ENCODE measurements around the gene SAPCD2.

The SAPCD2 gene

GRCh38 chr9:137054932-137055384, 15.4 kb downstream of the SAPCD2 start:
- TF ChIP-seq CTCF (IDR thresholded peaks at IDR 0.05; ENCODE audit: poor library complexity, severe bottlenecking), result no peak
- DNase-seq (ENCODE audit: low spot score) (no peak), ATAC-seq (ENCODE audit: low read depth) (no peak)
- Histone ChIP-seq H3K36me3 (ENCODE audit: low read depth) (no peaks in the 10 kb centered on the region), H3K27me3 (ENCODE audit: insufficient read depth, poor library complexity, severe bottlenecking) (no peaks in the 10 kb centered on the region), H3K4me1 (ENCODE audit: insufficient read depth, poor library complexity, severe bottlenecking) (peaks cover 7% of the 10 kb centered on the region), H3K9me3 (ENCODE audit: severe bottlenecking) (no peaks in the 10 kb centered on the region), H3K27ac (ENCODE audit: poor library complexity, severe bottlenecking) (no peak overlapping the region), H3K4me3 (ENCODE audit: severe bottlenecking) (no peak overlapping the region)

GRCh38 chr9:137053944-137054931, 16.1 kb downstream of the SAPCD2 start, which contains the start of gene ENTPD2:
Gene ENTPD2 (minus strand): TSS chr9:137054061. CDS start chr9:137053997, 64 bp downstream.
- no peaks in the 10 kb centered on the region for H3K36me3 ChIP-seq (ENCODE audit: low read depth)
- H3K27me3 ChIP-seq (ENCODE audit: insufficient read depth, poor library complexity, severe bottlenecking), result no peaks in the 10 kb centered on the region
- peaks cover 7% of the 10 kb centered on the region for H3K4me1 ChIP-seq (ENCODE audit: insufficient read depth, poor library complexity, severe bottlenecking)
- H3K9me3 ChIP-seq (ENCODE audit: severe bottlenecking), result no peaks in the 10 kb centered on the region
- no peak within 1 kb of the TSS for H3K27ac ChIP-seq (ENCODE audit: poor library complexity, severe bottlenecking)
- ATAC-seq (ENCODE audit: low read depth) (peak; percentile 71), DNase-seq (ENCODE audit: low spot score) (no peak)
- no peak for TF ChIP-seq CTCF (IDR thresholded peaks at IDR 0.05; ENCODE audit: poor library complexity, severe bottlenecking)
- H3K4me3 ChIP-seq (ENCODE audit: severe bottlenecking), result peak within 1 kb of the TSS; percentile 46

GRCh38 chr9:137052998-137053943, 17.1 kb downstream of the SAPCD2 start:
- no peaks in the 10 kb centered on the region for H3K9me3 ChIP-seq (ENCODE audit: severe bottlenecking)
- H3K27ac ChIP-seq (ENCODE audit: poor library complexity, severe bottlenecking), result no peak overlapping the region
- ATAC-seq (ENCODE audit: low read depth) (peak; percentile 19), DNase-seq (ENCODE audit: low spot score) (no peak)
- TF ChIP-seq CTCF (IDR thresholded peaks at IDR 0.05; ENCODE audit: poor library complexity, severe bottlenecking), result no peak
- peak overlapping the region; percentile 46 for H3K4me3 ChIP-seq (ENCODE audit: severe bottlenecking)
- peaks cover 7% of the 10 kb centered on the region for H3K4me1 ChIP-seq (ENCODE audit: insufficient read depth, poor library complexity, severe bottlenecking)
- no peaks in the 10 kb centered on the region for H3K27me3 ChIP-seq (ENCODE audit: insufficient read depth, poor library complexity, severe bottlenecking)
- no peaks in the 10 kb centered on the region for H3K36me3 ChIP-seq (ENCODE audit: low read depth)

GRCh38 chr9:137052293-137052692, 18.1 kb downstream of the SAPCD2 start:
- Histone ChIP-seq H3K27me3 (ENCODE audit: insufficient read depth, poor library complexity, severe bottlenecking) (no peaks in the 10 kb centered on the region), H3K27ac (ENCODE audit: poor library complexity, severe bottlenecking) (no peak overlapping the region), H3K9me3 (ENCODE audit: severe bottlenecking) (no peaks in the 10 kb centered on the region), H3K4me1 (ENCODE audit: insufficient read depth, poor library complexity, severe bottlenecking) (peaks cover 7% of the 10 kb centered on the region), H3K36me3 (ENCODE audit: low read depth) (no peaks in the 10 kb centered on the region), H3K4me3 (ENCODE audit: severe bottlenecking) (no peak overlapping the region)
- TF ChIP-seq CTCF (IDR thresholded peaks at IDR 0.05; ENCODE audit: poor library complexity, severe bottlenecking), result no peak
- DNase-seq (ENCODE audit: low spot score) (no peak), ATAC-seq (ENCODE audit: low read depth) (no peak)
